Hindlimb muscle (tissue), 1 donor: ENCODE results near the gene PDSS1. TPM values are rescaled to one million over a fixed set of nuclear protein-coding genes. Genes with fewer than 3 reads are reported as not detected.

ENCODE experiments used
- DNase-seq: peaks from one replicate; pipeline ENCODE4 v3.0.0-alpha.2; 2013
- polyA plus RNA-seq: library from polyadenylated mRNA; unstranded; fragments of 120-200 nt; gene quantifications from one replicate; pipeline ENCODE4 v1.2.1, GENCODE V29; 2013; ENCODE audit not compliant: insufficient read length

The PDSS1 gene
- polyA plus RNA-seq, 1 donor, result 7.3 TPM

DNA sequence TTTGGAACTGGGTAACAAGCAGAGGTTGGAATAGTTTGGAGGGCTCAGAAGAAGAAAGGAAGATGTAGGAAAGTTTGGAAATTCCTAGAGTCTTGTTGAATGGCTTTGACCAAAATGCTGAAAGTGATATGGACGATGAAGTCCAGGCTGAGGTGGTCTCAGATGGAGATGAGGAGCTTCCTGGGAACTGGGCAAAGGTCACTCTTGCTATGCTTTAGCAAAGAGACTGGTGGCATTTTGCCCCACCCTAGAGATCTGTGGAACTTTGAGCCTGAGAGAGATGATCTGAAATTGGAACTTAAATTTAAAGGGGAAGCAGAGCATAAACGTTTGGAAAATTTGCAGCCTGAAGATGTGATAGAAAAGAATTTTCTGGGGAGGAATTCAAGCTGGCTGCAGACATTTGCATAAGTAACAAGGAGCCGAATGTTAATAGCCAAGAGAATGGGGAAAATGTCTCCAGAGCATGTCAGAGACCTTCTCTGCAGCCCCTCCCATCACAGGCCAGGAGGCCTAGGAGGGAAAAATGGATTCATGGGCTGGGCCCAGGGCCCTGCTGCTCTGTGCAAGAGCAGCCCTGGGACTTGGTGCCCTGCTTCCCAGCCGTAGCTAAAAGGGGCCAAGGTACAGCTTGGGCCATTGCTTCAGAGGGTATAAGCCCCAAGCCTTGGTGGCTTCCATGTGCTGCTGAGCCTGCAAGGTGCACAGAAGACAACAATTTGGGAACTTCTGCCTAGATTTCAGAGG is 3.6 kb downstream of the PDSS1 start:
- no peak for DNase-seq

DNA sequence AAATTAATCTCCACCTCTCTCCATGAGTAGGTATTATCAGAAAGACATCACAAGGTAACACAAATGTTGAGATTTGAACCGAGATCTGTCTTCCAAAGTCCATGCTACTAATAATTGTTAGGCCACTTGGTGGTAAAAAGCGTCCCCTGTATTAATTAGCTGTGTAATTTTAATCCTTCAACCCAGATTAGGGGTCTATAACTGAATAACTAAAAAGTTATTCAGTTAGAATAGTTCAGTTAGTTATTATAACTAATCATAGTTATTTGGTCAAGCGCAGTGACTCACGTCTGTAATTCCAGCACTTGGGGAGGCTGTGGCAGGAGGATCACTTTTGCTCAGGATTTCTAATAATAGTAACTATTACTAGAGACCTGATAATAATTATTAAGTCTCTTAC is 5.6 kb downstream of the PDSS1 start:
- no peak for DNase-seq

DNA sequence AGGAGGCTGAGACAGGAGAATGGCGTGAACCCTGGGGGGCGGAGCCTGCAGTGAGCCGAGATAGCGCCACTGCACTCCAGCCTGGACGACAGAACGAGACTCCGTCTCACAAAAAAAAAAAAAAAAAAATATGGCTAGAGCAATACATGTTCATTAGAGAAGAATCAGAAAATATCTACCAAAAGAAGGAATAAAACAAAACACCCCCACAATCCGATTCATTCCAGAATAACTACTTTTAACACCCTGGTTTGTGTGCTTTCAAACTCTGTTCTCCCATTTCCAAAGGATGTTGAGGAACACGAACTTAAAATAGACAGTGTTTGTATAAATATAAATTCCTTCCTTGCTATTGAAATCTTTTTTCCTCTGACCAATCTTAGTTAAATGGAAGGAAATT is 6.5 kb downstream of the PDSS1 start:
- no peak for DNase-seq

DNA sequence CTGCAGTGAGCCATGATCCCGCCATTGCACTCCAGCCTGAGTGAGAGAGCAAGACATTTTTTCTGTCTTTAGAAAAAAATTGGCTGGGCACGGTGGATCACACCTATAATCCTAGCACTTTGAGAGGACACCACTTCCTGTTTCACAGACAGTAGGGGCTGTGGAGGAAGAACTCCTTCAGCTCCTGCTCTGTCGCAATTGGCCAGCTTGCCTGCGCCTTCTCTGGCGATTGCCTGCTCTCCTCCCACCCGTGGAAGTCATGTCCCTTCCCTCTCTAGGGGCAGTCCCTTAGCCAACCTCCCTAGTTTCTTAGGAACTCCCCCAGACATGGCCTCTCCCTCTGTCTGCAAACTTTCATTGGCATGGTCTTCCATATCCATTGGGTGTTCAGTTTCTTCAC is 8.7 kb downstream of the PDSS1 start:
- no peak for DNase-seq

DNA sequence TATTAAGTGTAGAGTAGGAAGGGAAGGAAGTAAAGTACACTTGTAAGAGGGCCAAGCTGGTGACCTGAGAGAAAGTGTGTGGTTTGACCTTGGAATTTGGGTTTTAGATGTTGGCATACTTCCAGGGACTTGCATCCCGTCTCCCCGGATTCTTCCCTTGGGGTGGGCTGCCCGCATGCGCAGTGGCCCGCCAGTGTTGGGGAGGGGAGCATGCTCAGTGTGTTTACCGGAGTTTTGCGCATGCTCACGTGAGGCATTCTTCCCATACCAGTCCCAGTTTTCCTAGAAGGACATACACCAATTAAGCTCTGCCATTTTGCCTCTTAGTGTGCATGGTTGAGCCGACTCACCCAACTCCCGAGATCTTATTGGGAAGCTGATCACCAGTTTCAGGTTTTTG is 9.4 kb downstream of the PDSS1 start:
- no peak for DNase-seq

DNA sequence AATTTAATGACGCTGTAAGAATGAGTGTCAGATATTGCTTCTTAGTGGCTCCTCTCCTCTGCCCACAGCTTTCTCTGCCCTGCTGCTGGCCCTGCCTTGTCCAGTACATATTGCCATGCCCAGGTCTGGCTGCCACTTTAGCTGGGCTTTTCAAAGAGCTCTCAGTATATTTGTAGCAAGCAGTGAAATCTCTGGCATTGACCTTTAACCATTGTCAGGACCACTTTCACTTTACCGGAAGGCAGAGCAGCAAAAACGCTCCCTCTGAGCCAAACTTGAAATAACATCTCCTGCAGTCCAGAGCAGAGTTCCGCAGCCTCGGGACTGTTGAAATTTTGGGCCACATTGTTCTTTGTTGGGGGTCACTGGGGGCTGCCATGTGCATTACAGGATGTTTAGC is 13.8 kb downstream of the PDSS1 start:
- DNase-seq, result no peak

DNA sequence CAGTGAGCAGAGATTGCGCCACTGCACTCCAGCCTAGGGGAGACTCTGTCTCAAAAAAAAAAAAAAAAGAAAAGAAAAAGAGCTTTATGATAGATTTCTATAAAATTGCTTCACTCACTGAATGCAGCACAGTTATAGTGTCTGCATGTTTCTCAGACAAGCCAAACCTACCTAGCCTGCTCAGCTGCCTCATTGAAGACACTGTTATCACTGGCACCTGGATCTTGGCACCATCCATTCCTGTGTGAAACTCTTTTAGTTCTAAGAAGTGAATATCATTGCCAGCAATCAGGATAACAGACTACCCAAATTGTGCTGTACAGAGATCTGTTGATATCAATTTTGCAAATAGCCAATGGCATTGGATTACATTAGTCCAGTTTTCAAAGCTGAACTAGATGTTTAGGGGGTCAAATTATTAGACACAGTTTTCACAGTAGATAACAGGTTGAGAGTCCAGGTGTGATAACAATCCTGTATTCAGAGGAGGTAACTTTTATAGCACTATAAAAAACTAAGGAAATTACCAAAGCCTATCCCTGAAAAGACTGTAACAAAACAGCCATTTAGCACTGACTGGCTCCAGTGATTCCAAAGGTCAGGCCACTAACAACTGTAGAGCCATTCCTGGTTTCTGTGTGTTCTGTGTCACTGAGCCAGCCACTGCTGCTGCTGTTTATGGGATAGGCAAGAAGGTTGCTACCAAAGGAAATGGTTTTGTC is 17.1 kb downstream of the PDSS1 start:
- DNase-seq, result no peak

DNA sequence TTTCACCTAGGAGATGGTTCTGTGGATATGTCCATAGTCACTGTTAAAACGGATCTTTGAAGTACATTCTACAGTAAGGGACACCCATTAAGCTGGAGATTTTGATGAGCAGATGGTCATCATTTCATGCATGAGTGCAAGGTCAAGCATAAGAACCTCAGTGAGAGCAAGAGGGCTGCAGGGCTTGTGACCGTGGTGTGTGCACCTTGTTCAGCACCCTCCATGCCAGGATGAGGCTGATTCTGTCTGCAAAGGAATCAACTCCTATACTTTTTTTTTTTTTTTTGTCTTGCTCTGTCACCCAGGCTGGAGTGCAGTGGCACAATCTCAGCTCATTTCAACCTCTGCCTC is 17.6 kb downstream of the PDSS1 start:
- DNase-seq, result no peak

DNA sequence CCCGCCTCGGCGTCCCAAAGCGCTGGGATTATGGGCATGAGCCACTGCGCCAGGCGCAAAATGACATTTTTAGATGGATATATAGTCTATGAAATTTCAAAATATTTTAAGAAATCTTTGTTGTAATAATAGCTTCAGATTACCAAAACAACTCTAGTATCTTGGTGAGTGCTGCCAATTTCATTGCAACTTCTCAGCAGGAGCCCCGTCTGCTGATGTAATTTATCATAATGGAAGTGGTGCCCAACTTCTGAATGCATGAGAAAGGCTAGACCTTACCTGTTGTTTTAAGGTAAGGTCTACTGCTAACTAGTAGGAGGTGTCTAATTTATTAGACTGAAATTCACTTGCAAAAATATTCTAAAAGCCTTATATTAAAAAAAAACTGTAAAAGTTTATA is 20.0 kb downstream of the PDSS1 start:
- DNase-seq, result no peak

DNA sequence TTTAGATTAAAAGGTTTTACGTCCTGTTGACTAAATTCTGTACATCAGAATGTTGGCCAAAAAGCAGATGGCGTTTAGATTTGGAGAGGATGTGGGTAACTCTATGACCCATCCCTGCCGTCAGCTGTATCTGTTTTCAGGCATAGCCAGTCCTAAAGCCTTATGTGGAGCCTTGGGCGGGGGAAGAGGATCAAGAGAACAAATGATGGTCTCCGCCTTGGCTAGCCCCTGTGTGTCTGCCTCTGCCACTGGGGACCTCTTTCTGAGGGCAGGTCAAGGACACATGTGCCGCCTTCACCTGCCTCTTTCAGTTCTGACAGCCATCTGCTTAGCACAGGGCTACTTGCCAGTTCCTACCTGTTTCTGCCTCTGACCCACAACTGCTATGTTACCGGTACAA is 24.1 kb downstream of the PDSS1 start:
- DNase-seq, result no peak

DNA sequence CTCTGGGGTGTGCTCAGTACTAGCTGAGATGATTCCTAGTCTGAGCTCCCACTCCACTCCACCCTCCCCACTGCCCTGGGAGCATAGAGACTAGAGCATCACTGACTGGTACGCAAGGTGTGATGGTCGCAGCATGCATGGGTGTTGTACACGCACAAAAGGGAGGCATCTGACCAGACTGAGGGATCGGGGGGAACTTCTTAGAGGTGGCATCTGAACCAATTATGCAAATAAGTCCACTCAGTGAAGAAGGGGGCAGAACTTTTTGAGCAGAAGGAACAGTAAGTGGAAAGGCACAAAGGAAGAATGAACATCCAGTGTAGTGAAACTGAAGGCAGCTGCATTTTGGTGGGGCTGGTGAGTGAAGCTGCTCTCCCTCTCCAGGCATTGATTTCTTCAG is 25.5 kb downstream of the PDSS1 start:
- no peak for DNase-seq

DNA sequence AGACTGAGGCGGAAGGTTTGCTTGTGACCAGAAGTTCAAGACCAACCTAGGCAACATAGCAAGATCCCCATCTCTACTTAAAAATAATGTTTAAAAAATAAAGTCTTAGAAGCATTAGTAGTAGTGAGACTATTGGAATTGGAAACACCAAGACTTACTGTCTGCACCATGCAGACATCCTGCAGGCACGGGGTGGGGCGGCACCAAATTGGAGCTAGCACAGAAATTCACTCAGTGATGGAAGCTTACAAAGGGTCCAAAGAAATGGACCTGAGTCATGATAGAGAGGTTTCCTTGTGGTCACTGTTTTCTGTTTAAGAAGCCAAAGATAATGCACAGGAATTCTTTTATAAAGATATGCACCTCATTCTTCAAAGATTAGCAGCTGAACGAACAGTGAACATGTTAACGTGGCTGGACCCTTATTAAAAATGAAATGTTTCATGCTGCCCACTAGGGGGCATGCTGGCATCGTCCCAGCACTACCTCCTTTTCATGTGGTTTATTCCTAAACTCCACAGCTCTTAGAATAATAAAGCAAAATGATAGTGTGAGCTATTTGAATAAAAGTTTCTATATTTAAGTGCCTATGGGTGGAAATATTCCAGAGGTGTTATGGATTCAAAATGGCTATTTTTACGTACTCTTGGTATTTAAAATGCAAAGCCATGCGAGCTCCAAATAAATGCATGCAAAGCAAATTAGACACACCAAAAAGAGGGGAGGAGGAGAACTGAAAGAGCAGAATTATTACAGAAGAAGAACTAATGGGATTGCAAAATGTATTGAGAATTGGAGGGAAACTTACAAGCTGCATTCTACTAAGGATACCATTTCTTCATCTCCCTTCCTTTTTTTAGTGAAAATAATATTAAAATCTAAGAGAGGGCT is 28.6 kb downstream of the PDSS1 start:
- peak; percentile 78 for DNase-seq

DNA sequence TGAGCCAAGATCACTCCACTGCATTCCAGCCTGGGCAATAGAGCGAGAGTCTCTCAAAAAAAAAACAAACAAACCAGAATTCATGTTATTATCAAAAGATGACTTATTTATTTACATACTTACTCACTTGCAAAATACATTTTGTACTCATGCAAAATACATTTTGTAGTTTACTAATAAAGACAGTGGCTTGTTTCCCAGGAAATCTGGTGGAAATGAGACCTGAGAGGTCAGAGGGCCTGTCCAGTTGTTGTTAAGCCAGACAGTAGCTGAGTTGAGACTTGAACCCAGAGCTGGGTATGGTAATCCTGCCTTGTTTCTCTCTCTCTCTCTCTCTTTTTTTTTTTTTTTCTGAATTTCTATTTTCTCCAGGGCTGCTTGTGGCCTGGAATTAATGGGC is 29.5 kb downstream of the PDSS1 start:
- DNase-seq, result no peak

DNA sequence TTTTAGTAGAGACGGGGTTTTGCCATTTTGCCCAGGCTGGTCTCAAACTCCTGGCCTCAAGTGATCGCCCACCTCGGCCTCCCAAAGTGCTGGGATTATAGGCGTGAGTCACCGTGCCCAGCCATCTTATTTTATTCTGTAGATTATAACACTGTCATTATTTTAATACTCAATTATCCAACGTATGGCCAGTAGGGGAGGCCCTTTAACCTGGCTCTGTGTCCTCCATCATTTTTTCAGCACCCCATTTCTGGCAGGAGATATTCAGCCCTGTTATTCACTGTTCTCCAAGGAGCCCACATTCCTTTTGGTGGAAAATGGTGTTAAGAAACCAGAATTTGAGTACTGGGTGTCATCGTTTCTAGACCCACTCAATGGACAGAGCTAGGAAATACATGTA is 31.5 kb downstream of the PDSS1 start:
- no peak for DNase-seq

DNA sequence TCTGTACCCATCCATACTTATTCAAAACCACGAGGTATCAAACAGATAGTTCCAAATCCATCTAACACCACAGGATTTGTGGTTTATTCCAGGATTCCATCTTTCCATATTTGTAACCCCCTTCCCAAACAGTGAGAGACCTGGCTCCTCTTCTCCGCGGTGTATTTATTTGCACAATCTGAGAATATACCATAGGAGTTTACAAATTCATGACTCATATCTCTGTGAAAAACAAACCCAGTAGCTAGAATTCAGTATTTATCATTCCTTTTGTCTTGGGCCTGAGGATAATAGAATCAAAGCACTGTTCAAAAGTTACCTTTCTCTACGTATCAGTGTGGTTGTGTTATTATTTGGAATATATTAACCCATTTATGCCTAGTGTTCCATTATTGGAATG is 31.9 kb downstream of the PDSS1 start:
- DNase-seq, result no peak

DNA sequence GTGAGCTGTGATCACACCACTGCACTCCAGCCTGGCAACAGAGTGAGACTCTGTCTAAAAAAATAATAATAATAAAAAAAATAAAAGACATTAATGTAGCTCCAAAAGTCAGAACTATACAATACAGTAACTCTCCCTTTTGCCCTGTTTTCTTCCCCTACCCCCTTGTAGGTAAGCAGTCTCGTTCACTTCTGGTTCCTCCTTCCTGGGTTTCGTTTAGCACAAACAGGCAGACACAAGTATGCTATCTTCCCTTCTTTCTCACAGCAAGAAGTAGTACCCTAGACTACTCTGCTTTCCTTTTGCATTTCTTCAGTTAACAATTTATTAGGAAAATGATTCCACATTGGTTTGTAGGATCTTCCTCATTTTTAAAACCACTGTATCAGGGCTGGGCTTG is 33.1 kb downstream of the PDSS1 start:
- no peak for DNase-seq

DNA sequence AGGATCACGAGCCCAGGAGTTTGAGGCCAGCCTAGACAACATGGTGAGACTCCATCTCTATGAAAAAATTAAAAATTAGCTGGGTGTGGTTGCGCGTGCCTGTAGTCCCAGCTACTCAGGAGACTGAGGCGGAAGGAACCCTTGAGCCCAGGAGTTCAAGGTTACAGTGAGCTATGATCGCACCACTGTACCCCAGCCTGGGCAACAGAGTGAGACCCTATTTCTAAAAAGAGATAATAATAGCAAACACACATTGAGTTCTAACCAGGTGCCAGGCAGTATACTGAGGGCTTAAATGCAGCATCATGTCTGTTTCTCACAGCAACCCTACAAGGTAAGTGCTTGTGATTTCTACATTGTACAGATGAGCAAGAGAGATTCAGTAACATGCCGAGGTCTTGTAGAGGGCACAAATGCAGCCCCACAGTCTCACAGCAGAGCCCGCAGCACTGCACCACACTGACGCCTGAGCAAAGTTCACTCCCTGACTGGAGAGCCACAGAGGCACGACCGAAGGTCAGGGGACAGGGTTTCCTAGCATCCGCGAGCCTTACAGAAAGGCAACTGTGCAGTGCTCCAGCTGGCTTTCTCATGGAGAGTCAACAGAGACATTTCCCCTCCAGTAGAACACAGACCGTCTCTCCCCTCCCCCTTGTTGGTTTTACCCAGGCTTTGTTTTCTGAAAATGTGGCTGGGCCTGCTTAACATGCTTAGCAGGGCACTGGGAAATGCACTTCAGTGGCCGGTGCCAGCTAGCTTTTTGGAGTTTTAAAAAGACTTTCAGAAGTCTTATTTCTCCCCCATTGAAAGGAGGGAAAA is 36.5 kb downstream of the PDSS1 start:
- no peak for DNase-seq

DNA sequence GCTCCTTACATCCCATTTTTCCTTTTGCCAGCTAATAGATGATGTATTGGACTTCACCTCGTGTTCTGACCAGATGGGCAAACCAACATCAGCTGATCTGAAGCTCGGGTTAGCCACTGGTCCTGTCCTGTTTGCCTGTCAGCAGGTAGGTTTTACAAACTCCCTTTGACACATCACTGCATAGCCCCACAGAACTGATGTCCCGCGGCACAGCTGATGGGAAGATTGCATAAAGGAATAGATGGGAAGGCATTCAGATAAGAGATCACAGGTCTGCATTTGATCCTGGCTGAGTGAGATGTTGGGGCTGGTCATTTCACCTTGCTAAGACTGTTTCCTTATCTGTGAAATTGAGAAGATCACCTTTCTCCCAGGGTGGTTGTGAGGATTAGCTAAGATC is 37.9 kb downstream of the PDSS1 start:
- DNase-seq, result no peak

DNA sequence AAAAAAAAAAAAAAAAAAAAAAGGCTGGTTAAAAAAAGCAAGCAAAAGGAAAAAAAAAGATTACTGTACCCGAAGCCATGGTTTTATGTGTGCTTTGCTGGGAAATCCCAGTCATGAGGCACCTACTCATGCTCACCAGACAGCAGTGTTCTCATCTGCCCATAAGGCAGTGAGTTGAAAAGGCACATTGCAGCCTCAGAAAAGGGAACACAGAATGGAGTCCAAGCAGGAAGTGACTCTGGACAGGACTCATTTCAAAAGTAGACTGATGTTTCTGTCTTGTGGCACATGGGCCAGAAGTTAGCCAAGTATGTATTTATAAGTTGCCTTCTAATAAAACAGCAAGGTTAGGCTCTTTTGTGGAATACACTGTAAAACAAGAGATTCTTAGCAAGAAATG is 40.2 kb downstream of the PDSS1 start:
- no peak for DNase-seq

DNA sequence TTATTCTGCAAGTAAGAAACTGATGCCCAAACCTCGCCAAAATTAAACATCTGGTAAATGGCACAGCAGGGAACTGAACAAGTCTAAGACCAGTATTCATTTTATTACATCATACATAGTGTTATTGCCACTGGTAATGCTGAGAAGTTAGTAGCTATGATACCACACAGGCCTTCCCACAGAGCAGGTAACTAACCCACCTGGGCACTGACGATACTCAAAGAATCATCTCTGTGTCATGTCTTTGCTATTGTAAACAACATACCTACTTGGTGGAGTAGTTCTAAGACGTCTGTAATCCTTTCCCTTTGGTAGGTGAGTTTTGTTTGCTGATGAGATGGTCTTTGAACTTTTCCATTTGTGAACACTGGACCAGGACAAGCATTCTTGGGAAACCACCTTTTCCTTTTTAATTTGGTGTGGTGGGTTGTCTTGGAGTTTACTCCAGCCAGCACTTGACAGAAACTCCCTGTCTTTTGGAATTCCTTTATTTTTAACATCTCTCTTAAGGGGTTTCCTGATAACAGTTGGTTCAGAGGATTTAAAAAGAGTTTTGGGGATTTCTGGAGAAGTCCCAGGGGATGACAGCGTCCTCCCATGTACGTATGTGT is 40.9 kb downstream of the PDSS1 start:
- no peak for DNase-seq

DNA sequence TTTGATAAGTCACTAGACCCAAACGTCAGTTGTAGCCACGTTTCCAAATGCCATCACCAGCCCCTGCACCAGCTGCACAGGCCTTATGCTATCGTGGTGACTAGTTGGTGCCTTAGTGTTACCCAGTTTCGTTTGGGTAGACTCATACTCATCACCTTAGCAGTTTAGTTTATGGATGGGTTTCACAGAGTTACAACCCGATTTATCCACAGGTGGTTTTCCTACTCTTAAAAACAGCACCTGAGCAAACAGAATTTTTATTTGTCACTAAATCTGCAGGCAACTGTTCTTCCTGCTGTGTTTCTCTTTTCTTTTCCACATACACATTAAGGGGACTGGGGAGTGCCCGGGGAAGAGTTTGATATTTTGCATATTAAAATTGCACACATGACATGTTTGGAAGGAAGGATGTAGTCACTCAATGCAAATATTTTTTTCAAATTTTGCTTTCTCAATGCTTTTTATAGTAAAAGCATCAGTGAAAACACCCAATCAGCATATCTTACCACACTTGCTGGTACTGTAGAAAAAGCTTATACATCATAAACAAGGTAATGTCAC is 41.6 kb downstream of the PDSS1 start:
- no peak for DNase-seq

DNA sequence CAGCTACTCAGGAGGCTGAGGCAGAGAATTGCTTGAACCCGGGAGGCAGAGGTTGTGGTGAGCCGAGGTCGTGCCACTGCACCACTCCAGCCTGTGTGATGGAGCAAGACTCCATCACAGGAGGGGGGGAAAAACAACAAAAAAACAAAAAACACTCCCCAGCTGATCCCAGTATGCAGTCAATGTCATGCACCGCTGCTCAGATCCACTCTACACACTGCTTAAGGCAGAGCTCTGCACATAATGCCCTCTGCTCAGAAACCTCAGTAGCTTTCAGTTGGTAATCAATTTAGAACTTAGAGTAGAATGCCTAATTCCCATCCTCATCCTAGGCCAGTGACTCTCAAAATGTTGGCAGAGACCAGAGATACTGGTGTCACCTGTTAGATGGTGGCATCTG is 43.9 kb downstream of the PDSS1 start:
- no peak for DNase-seq
